Kasumi-1 (cell line): ENCODE results near the gene FCHSD2.
A peak's percentile ranks its signal among the peaks of the same experiment; 100 is the strongest.
"Not testable (repeated sequence)": the region's sequence is repeated elsewhere in the genome, so short reads cannot be mapped to it uniquely, and the experiment has no call there.

Source experiments
- DNase-seq, 2 experiments: peaks; one replicate each; lab custom pipeline; 2025; lab: John Stamatoyannopoulos, UW

Gene FCHSD2

DNA sequence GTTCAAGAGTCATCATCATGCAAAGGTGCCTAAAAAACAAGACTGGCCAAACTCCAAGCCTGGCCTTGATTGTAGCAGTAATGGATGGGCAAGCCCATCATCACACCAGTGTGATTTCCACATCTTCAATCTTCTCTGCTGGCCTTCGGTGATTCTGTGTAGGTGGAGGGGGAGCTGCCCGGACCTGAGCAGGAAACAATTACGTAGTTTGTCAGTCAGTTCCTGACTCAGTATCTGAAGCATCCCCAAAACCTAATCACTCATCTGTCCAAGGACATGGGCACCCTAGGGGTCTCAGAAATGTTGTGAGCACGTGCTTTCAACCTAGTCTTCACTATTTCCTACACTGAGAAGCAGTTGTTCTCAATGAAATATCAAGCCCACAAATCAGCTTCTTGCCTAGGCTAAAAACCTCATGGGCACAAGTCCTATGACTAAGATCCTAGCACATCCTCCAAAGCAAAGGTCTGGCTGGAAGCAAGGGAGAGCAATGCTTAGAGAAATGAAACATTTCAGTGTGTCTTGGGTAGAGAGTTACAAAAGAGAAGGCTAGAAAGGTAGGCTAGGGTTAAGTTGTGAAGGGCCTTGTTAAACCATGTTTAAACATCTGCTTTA lies 303.3 kb downstream of the FCHSD2 start:
- no peak for DNase-seq

GRCh38 chr11:72836111-72836510 lies 306.0 kb downstream of the FCHSD2 start:
- no peak for DNase-seq

GRCh38 chr11:72834905-72835304 lies 307.2 kb downstream of the FCHSD2 start:
- DNase-seq, result no peak

GRCh38 chr11:72833811-72834493 lies 308.2 kb downstream of the FCHSD2 start:
- DNase-seq, result no peak

- DNase-seq, result no peak
These were observed 308.9 kb downstream of the FCHSD2 start for GRCh38 chr11:72833083-72833733.

DNA sequence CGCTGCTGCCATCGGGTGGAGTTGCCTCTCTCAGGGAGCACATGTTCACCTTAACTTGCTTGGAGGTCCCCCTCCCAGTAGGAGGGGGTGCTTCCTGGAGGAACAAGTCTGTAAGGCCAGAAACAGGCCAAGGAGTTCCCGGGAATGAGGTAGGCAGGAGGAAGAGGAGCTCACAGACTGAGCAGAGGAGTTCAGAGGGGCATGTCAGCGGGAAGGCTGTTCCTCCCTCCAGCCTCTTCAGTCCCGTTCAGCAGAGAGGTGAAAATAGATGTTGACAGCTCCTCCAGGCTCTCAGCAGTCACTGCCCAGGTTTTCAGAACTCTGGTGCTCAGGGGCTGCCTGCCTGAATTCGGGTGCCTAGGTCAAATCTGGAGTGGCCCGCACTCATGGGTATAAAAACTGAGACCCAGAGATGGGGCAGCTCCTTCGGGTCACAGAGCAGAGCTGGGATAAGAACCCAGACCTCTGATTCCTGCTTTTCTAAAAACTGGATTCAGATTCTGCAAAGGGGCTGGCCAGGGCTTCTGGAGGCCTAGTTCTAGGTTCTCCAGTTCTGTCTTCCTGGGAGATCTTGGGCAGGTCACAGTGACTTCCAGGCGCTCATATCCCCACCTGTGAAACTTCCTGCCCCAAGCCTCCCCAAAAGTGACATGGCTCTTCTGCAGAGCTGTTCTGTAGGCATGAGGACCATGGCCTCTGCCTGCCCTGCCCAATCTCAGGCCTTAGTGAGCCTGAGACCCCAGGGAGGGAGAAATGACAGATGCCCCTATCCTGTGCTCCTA lies 309.6 kb downstream of the FCHSD2 start:
- DNase-seq, result no peak

DNA sequence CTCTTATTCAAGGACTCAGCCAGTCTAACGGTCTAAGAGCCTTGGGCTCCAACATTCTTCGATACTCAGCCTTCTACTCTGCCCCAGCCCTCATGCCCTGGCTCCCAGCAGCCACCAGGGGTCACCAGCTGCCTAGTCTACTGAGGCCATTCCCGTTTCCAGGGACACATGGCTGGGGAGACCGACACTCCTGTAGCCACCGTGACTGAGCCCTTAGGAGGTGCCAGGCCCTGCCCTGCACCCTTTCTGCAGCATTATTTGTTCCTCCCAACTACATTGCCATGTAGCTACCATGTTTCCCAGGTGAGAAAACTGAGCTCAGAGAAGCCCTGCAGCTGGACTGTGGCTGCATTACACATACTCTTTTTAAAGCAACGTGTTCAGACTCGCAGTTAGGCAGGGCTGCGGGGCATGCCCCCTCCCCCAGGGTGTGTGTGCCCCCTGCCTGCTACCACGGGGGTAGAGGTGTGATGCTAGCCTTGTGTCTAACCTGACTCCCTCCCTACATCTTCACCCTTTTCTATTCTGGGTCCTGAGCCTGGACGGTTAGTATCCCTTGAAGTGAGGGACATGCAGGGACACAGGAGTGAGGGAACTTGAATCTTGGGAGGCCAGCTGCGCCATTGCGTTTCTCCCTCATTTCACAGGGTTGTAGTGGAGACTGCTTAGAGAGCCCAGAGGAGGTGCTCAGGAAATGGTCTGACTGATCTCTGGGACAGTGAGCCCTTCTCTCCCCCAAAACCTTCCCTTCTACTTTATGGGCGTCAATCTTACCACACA lies 310.4 kb downstream of the FCHSD2 start:
- peak; percentile 71 to 84 for DNase-seq

GRCh38 chr11:72829884-72830533 lies 312.1 kb downstream of the FCHSD2 start:
- no peak for DNase-seq

DNA sequence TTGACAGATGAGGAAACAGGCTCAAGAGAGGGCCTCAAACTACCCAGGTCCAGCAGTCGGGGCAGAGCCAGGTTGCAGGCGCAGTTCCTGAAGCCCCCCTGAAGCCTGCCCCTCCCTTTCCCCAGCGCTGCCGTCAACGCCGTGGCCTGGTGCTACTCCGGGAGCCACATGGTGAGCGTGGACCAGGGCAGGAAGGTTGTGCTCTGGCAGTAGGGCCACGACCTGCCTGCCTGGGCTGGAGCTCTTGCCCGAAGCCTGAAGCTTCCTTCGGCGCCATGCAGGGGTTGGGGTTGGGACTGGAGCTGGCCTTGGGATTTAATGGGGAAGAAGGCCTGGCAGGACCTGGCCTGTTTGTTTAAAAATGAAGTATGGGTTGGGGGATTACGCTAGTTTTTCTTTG lies 312.9 kb downstream of the FCHSD2 start:
- no peak for DNase-seq

- DNase-seq, result no peak
These were observed 313.4 kb downstream of the FCHSD2 start for GRCh38 chr11:72828692-72829101.

DNA sequence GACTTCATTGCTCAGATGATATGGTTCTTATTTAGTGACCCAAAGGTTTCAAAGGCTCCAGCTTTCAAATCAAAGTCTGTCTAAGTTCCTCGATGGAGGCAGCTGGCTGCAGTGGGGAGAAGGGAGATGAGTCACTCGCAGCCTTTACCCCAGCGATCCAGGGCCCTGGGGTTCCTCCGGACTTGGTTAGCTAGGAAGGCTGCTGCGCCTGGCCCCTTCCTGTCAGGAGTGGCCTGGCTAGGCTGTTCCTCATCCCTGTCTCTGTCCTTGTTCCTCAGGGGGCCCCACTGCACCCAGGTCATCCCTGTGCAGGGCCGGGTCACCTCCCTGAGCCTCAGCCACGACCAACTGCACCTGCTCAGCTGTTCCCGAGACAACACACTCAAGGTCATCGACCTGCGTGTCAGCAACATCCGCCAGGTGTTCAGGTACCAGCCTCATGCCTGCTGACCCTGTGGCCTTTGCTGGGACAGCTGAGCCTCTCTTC lies 314.0 kb downstream of the FCHSD2 start:
- DNase-seq, result no peak

DNA sequence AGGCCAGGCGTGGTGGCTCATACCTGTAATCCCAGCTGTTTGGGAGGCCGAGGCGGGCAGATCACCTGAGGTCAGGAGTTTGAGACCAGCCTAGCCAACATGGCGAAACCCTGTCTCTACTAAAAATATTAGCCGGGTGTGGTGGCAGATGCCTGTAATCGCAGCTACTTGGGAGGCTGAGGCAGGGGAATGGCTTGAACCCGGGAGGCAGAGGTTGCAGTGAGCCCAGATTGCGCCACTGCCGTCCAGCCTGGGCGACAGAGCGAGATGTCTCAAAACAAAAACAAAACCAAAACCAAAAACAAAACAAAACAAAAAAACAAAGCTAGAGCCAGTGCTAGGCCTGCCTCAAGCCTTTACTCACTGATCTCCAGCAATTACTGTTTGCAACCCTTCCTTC lies 314.5 kb downstream of the FCHSD2 start:
- DNase-seq, result not testable (repeated sequence)

- no peak for DNase-seq
These were observed 315.1 kb downstream of the FCHSD2 start for GRCh38 chr11:72826942-72827480.

DNA sequence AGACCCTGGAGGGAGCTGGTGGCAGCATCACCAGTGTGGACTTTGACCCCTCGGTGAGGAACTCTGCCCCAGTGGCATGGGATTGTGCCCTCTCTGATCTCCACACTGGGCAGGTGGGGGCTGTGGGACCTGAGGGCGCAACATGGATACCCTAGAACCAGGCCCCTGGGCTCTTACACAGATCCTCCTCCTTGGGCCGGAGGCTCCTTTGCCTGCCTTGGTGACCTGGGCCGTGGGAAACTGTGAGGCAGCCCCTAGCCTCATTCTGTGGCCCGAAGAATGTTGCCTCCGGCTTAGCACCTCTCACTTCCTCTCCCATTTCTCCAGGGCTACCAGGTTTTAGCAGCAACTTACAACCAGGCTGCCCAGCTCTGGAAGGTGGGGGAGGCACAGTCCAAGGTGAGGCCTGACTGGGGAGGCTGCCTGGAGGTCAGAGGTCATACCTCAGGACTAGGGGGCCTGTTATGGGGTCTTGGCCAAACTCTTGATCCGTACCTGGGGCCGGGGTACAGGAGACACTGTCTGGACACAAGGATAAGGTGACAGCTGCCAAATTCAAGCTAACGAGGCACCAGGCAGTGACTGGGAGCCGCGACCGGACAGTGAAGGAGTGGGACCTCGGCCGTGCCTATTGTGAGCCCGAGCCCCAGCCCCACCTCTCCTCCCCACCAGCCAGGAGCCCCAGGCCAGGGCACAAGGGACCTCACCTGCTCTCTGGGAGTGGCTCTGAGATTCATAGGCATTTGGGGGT lies 315.8 kb downstream of the FCHSD2 start:
- DNase-seq, result no peak

DNA sequence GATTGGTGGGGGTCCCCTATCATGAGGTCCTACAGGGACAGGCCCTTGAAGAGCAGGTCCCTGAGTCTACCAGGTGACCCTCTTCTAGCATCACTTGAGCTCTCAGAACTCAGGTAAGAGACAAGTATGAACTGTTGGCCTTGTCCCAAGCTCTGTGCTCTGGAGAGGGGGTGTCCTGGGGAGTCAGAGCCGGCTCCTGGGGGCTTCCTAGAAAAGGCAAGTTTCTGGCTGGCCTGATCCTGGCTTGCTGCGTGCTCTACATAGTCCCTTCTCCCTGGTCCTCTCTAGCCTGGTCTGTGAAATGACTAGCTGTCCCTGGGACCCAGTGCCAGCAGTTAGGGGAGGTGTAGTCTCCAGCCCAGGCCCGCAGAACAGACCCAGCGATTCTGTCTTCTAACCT lies 316.5 kb downstream of the FCHSD2 start:
- no peak for DNase-seq

DNA sequence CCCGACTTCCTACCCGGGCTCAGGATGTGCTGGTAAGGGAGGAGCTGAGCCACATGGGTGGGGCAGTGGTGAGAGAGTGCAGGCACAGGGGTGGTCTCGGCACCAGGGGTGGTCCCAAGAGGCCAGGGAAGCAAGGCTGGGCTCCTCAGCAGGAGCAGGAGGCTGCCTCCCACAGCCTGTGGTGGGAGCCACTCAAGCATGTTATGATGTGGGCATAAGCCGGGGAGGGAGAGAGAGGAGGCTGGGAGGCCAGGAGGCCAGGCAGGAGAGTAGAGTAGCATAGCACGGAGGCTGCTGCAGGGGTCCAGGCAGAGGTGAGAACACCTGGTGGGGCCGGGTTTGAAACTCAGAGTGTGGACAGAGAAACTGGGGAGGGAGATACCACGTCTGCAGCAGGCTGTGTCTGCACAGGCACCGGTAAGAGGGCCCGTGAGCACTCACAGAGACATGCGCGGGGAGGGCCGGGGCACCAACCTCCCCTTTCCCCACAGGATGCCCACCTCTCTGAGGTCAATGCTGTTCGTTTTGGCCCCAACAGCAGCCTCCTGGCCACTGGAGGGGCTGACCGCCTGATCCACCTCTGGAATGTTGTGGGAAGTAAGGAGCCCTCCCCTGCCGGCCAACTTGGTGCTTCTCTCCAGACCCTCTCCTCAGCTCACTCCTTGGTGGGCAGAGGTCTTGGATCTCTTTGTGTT lies 317.2 kb downstream of the FCHSD2 start:
- DNase-seq, result no peak

DNA sequence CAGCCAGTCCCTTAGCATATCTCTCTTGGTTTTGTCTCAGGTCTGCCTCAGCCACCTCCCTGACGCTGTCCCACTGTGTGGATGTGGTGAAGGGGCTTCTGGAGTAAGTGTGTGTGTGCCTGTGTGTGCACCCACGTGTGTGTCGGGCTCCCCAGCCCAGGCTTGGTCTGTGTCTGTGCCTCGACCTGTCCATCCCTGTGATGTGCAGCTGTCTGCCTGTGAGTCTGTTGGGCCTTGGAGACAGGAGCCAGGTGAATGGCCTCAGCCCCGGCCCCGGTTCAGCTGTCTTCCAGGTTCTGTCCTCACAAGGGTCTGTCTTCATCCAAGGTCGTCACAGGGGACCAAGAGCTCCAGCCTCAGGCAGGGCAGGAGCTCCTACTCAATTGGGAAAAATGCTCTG lies 318.1 kb downstream of the FCHSD2 start:
- DNase-seq, result no peak

GRCh38 chr11:72823105-72823804 lies 318.9 kb downstream of the FCHSD2 start:
- no peak for DNase-seq
